Trophoblast cell (in vitro differentiated cells and primary cell): Measurements from ENCODE around the gene CYP2U1.

ENCODE experiments used
- DNase-seq, 2 donors: peaks; one replicate each; pipeline ENCODE4 v3.0.0-alpha.2; 2016
- H2AFZ ChIP-seq: 2 replicates; pipeline ENCODE4 v1.6.1; 2013; ENCODE audit warnings: low read length, moderate library complexity, mild to moderate bottlenecking; ENCODE audit not compliant: insufficient read depth, poor library complexity
- H2AK5ac ChIP-seq: 2 replicates; pipeline ENCODE4 v1.6.1; 2013; ENCODE audit warnings: mild to moderate bottlenecking, low read length
- H2BK120ac ChIP-seq: 2 replicates; pipeline ENCODE4 v1.6.1; 2013; ENCODE audit warnings: low read length, mild to moderate bottlenecking, moderate library complexity; ENCODE audit not compliant: insufficient read depth, poor library complexity
- H2BK12ac ChIP-seq: 2 replicates; pipeline ENCODE4 v1.6.1; 2013; ENCODE audit warnings: mild to moderate bottlenecking, low read length, moderate library complexity
- H2BK5ac ChIP-seq: 2 replicates; pipeline ENCODE4 v1.6.1; 2013; ENCODE audit warnings: low read length, low read depth, moderate library complexity, mild to moderate bottlenecking; ENCODE audit not compliant: poor library complexity
- H3K14ac ChIP-seq: 2 replicates; pipeline ENCODE4 v1.6.1; 2013; ENCODE audit warnings: mild to moderate bottlenecking, low read length
- H3K18ac ChIP-seq: 2 replicates; pipeline ENCODE4 v1.6.1; 2013; ENCODE audit warnings: mild to moderate bottlenecking, low read length
- H3K23ac ChIP-seq: 2 replicates; pipeline ENCODE4 v1.6.1; 2013; ENCODE audit warnings: low read length
- H3K27ac ChIP-seq: 2 replicates; pipeline ENCODE4 v1.5.1; 2013; ENCODE audit warnings: low read depth, mild to moderate bottlenecking, inconsistent platforms, low read length, moderate library complexity
- H3K27me3 ChIP-seq: 2 replicates; pipeline ENCODE4 v1.6.1; 2013; ENCODE audit warnings: inconsistent platforms, mild to moderate bottlenecking, low read length, moderate library complexity; ENCODE audit not compliant: insufficient read depth
- H3K36me3 ChIP-seq, 2 experiments: 1 replicate in 1 of 2; 2 replicates in 1 of 2; pipeline ENCODE4 v1.6.1; 2013; ENCODE audit warnings: low read length in 2 of 2, mild to moderate bottlenecking in 2 of 2, moderate library complexity in 1 of 2; ENCODE audit not compliant: insufficient read depth in 2 of 2, control insufficient read depth in 1 of 2
- H3K4ac ChIP-seq: 2 replicates; pipeline ENCODE4 v1.6.1; 2013; ENCODE audit warnings: low read depth, mild to moderate bottlenecking, low read length, moderate library complexity
- H3K4me1 ChIP-seq, 2 experiments: 1 replicate in 1 of 2; 2 replicates in 1 of 2; pipeline ENCODE4 v1.6.1; 2013; ENCODE audit warnings: low read length in 2 of 2, mild to moderate bottlenecking in 2 of 2, moderate library complexity in 1 of 2; ENCODE audit not compliant: insufficient read depth in 2 of 2, control insufficient read depth in 1 of 2
- H3K4me2 ChIP-seq: 2 replicates; pipeline ENCODE4 v1.6.1; 2013; ENCODE audit warnings: inconsistent platforms, mild to moderate bottlenecking, low read length, moderate library complexity
- H3K4me3 ChIP-seq: 2 replicates; pipeline ENCODE4 v1.5.1; 2013; ENCODE audit warnings: mild to moderate bottlenecking, low read depth, low read length, inconsistent platforms
- H3K79me1 ChIP-seq: one replicate; pipeline ENCODE4 v1.6.1; 2013; ENCODE audit warnings: low read length
- H3K79me2 ChIP-seq: 2 replicates; pipeline ENCODE4 v1.6.1; 2013; ENCODE audit warnings: low read length, mild to moderate bottlenecking; ENCODE audit not compliant: control insufficient read depth, insufficient read depth, poor library complexity
- H3K9ac ChIP-seq: 2 replicates; pipeline ENCODE4 v1.6.1; 2013; ENCODE audit warnings: mild to moderate bottlenecking, low read length
- H3K9me3 ChIP-seq: 2 replicates; pipeline ENCODE4 v1.6.1; 2013; ENCODE audit warnings: low read depth, mild to moderate bottlenecking, control low read depth, inconsistent platforms, low read length; ENCODE audit not compliant: insufficient read depth
- H4K12ac ChIP-seq: 2 replicates; pipeline ENCODE4 v1.6.1; 2013; ENCODE audit warnings: low read depth, mild to moderate bottlenecking, low read length, moderate library complexity
- H4K8ac ChIP-seq: 2 replicates; pipeline ENCODE4 v1.6.1; 2013; ENCODE audit warnings: low read depth, mild to moderate bottlenecking, low read length, moderate library complexity
- H4K91ac ChIP-seq: one replicate; pipeline ENCODE4 v1.6.1; 2013; ENCODE audit warnings: low read depth, mild to moderate bottlenecking, low read length, moderate library complexity
- WGBS: extraction: QIAGEN DNeasy Blood & Tissue Kit; methylation state at CpG from one replicate; pipeline ENCODE4 v1.1.7; 2013; ENCODE audit warnings: missing lambda C conversion rate; ENCODE audit not compliant: insufficient read length, insufficient coverage; ENCODE audit errors: extremely low coverage; 5-methylcytosine and 5-hydroxymethylcytosine counted together

The CYP2U1 gene

GRCh38 chr4:107996949-107997788 is 65.8 kb downstream of the CYP2U1 start:
- no peak overlapping the region for H3K23ac ChIP-seq
- H3K4ac ChIP-seq: no peak overlapping the region
- no peak overlapping the region for H3K18ac ChIP-seq
- WGBS: no CpG with 5 or more reads among the region's 5 CpGs
- H3K4me2 ChIP-seq: no peak overlapping the region
- H3K27ac ChIP-seq: peak overlapping the region; percentile 33
- H3K79me1 ChIP-seq: no peaks in the 10 kb centered on the region
- H2BK120ac ChIP-seq: no peak overlapping the region
- H2BK12ac ChIP-seq: no peak overlapping the region
- no peak overlapping the region for H4K8ac ChIP-seq
- no peak overlapping the region for H2AK5ac ChIP-seq
- no peak for DNase-seq
- no peak overlapping the region for H3K14ac ChIP-seq
- H3K4me3 ChIP-seq: no peak overlapping the region
- no peak overlapping the region for H4K91ac ChIP-seq
- H2AFZ ChIP-seq: no peak overlapping the region
- no peaks in the 10 kb centered on the region for H3K27me3 ChIP-seq
- no peak overlapping the region for H2BK5ac ChIP-seq
- no peak overlapping the region for H3K9ac ChIP-seq
- H3K9me3 ChIP-seq: no peaks in the 10 kb centered on the region
- H3K4me1 ChIP-seq: peaks cover 10 to 12% of the 10 kb centered on the region in 2 experiments
- H3K79me2 ChIP-seq: no peaks in the 10 kb centered on the region
- no peaks in the 10 kb centered on the region for H3K36me3 ChIP-seq
- no peak overlapping the region for H4K12ac ChIP-seq

GRCh38 chr4:107997794-107998193 is 66.4 kb downstream of the CYP2U1 start:
- Histone ChIP-seq H3K23ac (no peak overlapping the region), H2BK120ac (no peak overlapping the region), H3K9ac (no peak overlapping the region), H3K4ac (no peak overlapping the region), H3K14ac (no peak overlapping the region), H2BK12ac (no peak overlapping the region), H4K8ac (no peak overlapping the region), H3K79me1 (no peaks in the 10 kb centered on the region), H3K79me2 (no peaks in the 10 kb centered on the region), H3K18ac (no peak overlapping the region), H3K4me1 (peaks cover 10 to 12% of the 10 kb centered on the region in 2 experiments), H4K12ac (no peak overlapping the region), H4K91ac (no peak overlapping the region), H3K4me2 (no peak overlapping the region), H3K27ac (peak overlapping the region; percentile 33), H2AK5ac (no peak overlapping the region), H3K36me3 (no peaks in the 10 kb centered on the region), H3K27me3 (no peaks in the 10 kb centered on the region), H3K4me3 (no peak overlapping the region), H3K9me3 (no peaks in the 10 kb centered on the region), H2BK5ac (no peak overlapping the region), H2AFZ (no peak overlapping the region)
- WGBS: no CpG with 5 or more reads among the region's 2 CpGs
- DNase-seq: no peak

GRCh38 chr4:107999932-108000539 is 68.7 kb downstream of the CYP2U1 start:
- no peak overlapping the region for H3K18ac ChIP-seq
- H3K23ac ChIP-seq: no peak overlapping the region
- H2AFZ ChIP-seq: no peak overlapping the region
- H4K12ac ChIP-seq: no peak overlapping the region
- no peaks in the 10 kb centered on the region for H3K79me2 ChIP-seq
- no peak overlapping the region for H2BK12ac ChIP-seq
- H3K36me3 ChIP-seq: no peaks in the 10 kb centered on the region
- no peak overlapping the region for H3K27ac ChIP-seq
- H3K9me3 ChIP-seq: no peaks in the 10 kb centered on the region
- no peak overlapping the region for H2BK5ac ChIP-seq
- H2AK5ac ChIP-seq: no peak overlapping the region
- no CpG with 5 or more reads among the region's 2 CpGs for WGBS
- H4K8ac ChIP-seq: no peak overlapping the region
- no peak overlapping the region for H3K9ac ChIP-seq
- peak in 1 of 2 donors; percentile 50 for DNase-seq
- H4K91ac ChIP-seq: no peak overlapping the region
- no peaks in the 10 kb centered on the region for H3K27me3 ChIP-seq
- H3K79me1 ChIP-seq: no peaks in the 10 kb centered on the region
- H3K4me2 ChIP-seq: no peak overlapping the region
- no peak overlapping the region for H3K14ac ChIP-seq
- peaks cover 13 to 16% of the 10 kb centered on the region in 2 experiments for H3K4me1 ChIP-seq
- no peak overlapping the region for H3K4ac ChIP-seq
- H3K4me3 ChIP-seq: no peak overlapping the region
- H2BK120ac ChIP-seq: no peak overlapping the region

- Histone ChIP-seq H3K9ac (no peak overlapping the region), H3K18ac (no peak overlapping the region), H3K4me2 (no peak overlapping the region), H2BK5ac (no peak overlapping the region), H4K12ac (no peak overlapping the region), H3K27me3 (no peaks in the 10 kb centered on the region), H2BK12ac (no peak overlapping the region), H2AK5ac (no peak overlapping the region), H3K14ac (no peak overlapping the region), H3K4me3 (no peak overlapping the region), H3K9me3 (no peaks in the 10 kb centered on the region), H3K79me1 (no peaks in the 10 kb centered on the region), H4K8ac (no peak overlapping the region), H2AFZ (no peak overlapping the region), H2BK120ac (no peak overlapping the region), H3K4ac (no peak overlapping the region), H3K4me1 (peaks cover 13 to 16% of the 10 kb centered on the region in 2 experiments), H3K23ac (no peak overlapping the region), H3K36me3 (no peaks in the 10 kb centered on the region), H3K79me2 (no peaks in the 10 kb centered on the region), H3K27ac (no peak overlapping the region), H4K91ac (no peak overlapping the region)
- WGBS: no CpG with 5 or more reads among the region's 3 CpGs
- peak in 1 of 2 donors; percentile 12 for DNase-seq
Observed at GRCh38 chr4:108001540-108002135, 70.3 kb downstream of the CYP2U1 start.
